Astrocyte of the spinal cord (primary cell): ENCODE data around the gene SLC9A8.

Experiments
- DNase-seq: peaks from one replicate; pipeline ENCODE4 v3.0.0; 2011; ENCODE audit warnings: low read depth, low spot score
- H3K4me3 ChIP-seq: 2 replicates; pipeline ENCODE4 v1.5.1; 2011; ENCODE audit warnings: low read depth, mild to moderate bottlenecking, low read length, moderate library complexity
- in situ Hi-C: cut with HindIII; loops from 2 replicates; pipeline ENCODE4 v1.10.0; 2017; ENCODE audit warnings: low sequenced_read_pairs
- TF ChIP-seq, protein P1 (sequence below): IDR thresholded peaks from 2 replicates; pipeline ENCODE4 v1.5.1; 2012; ENCODE audit warnings: low read depth, mild to moderate bottlenecking, low read length, inconsistent platforms

The SLC9A8 gene

DNA sequence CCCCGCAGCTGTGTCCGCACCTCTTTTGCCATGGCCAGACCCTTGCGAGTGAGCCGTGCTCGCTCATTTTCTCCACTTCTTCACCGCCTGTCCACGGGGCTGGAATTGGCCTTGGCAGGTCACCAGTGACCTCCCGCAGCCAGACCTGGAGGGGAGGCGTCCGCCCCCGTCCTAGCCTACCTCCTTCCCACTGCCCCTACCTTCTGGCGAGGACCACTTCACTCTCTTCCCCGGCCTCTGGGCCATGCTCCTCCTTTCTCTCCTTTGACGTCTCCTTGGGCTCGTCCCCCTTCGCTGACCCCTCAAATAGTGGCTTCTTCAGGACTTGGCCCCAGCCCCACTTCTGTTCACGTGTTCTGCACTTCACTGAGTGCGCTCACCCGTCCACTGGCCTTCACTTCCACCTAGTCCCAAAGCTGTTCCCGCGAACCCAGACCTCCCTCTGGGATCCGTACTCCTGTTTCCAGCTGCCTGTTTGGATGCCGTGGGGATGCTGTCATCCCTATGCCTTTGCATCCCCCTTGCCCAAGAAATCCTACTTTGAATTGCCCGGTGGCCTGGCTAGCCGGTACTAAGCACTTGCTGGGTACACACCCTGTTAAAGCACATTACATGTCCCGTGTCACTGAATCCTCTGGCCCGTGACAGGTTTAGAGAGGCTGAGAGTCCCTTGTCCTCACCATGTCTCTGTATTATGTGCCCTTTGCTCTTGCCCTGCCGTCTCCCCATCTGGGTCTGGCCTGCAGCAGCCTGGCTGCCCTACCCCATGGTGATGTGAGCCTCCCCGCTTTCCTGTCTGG, 69.7 kb downstream of the SLC9A8 start:
- TF ChIP-seq, protein P1, sequence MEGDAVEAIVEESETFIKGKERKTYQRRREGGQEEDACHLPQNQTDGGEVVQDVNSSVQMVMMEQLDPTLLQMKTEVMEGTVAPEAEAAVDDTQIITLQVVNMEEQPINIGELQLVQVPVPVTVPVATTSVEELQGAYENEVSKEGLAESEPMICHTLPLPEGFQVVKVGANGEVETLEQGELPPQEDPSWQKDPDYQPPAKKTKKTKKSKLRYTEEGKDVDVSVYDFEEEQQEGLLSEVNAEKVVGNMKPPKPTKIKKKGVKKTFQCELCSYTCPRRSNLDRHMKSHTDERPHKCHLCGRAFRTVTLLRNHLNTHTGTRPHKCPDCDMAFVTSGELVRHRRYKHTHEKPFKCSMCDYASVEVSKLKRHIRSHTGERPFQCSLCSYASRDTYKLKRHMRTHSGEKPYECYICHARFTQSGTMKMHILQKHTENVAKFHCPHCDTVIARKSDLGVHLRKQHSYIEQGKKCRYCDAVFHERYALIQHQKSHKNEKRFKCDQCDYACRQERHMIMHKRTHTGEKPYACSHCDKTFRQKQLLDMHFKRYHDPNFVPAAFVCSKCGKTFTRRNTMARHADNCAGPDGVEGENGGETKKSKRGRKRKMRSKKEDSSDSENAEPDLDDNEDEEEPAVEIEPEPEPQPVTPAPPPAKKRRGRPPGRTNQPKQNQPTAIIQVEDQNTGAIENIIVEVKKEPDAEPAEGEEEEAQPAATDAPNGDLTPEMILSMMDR: no peak
- no peak for DNase-seq
- H3K4me3 ChIP-seq: no peak overlapping the region
- in situ Hi-C loops: no loop called here

DNA sequence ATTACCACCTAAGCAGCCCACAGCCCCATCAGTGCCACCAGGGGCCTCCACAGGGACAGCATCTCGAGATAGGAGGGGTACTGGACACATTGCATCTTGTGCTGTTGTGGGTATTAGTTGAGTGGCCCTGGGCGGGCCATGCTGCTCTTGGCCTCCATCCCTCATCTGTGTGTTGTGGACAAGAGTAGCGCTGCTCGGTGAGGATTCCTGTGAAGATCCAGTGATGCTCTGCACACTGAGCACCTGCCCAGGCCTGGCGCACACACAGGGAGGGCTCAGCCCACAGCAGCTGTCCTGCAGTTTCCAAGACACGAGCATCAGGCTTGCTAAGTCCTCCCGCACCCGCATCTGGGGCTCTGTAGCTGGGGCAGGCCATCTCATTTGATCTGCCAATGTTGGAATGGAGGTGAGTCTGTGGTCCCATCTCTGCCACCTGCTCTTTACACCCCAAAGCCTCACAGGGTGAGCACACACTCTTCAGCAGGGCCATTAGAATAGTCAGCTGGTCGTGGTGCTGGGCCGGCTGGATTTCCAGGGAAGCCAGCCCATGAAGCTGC, 70.7 kb downstream of the SLC9A8 start:
- in situ Hi-C loops: no loop called here
- DNase-seq: no peak
- H3K4me3 ChIP-seq: no peak overlapping the region
- TF ChIP-seq, protein P1: no peak

DNA sequence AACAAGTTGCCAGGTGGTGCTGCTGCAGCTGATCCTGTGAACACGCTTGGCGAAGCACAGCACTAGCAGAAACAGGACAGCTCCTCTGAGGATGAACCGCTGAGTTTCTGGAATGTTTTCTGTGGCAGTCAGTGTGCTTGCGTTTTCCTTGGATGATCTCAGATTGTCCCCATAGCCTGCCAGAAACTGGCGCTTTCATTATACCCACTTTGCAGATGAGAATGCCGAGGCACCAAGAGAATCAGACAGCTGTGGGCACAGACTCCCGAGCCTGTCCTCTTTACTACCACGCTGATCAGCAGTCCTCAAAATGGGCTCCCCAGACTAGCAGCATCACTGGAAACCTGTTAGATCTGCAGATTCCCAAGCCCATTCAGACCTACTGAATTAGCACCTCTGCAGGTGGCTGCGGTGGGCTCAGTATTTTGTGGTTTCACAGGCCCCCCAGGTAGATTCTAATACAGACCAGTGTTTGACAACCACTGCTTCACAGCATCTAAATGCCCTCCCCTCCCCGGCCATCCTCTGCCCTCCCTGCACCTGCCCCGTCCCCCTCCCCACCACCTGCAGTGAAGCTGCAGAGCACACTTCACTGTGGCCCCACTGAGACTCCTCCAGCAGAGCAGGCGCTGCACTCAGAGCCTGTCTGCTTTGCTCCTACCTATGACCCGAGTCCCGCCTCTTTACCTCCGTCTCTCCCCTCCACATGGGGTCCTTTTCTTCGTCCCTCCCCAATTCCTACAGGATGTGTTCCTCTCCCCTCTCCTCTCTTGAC, 73.1 kb downstream of the SLC9A8 start:
- TF ChIP-seq, protein P1: no peak
- no peak for DNase-seq
- H3K4me3 ChIP-seq: no peak overlapping the region
- in situ Hi-C loops: no loop called here

DNA sequence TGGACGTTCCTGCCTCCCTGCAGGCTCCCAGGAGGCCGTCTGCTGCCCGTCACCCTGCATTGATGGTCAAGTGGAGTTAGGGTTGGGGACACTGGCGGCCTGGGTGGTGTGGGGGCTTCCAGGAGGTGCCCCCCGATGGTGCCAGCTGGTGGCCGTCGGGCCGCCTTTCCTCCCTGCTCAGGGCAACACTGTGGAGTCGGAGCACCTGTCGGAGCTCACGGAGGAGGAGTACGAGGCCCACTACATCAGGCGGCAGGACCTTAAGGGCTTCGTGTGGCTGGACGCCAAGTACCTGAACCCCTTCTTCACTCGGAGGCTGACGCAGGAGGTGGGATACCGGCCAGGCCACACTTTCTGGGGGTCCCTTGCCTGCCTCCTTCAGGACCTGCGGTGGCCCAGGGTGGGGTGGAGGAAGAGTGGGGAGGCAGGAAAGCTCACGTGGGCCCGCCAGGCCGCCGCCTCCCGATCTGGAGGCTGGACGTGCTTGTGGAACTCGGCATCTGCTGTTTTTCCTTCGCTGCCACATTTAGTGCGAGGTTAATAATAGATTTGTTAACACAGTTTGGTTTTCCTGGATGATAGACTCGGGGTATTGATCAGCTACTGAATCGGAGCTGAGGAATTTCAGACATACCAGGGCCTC, 74.1 kb downstream of the SLC9A8 start:
- no peak for DNase-seq
- TF ChIP-seq, protein P1: no peak
- in situ Hi-C loops: no loop called here
- H3K4me3 ChIP-seq: no peak overlapping the region

DNA sequence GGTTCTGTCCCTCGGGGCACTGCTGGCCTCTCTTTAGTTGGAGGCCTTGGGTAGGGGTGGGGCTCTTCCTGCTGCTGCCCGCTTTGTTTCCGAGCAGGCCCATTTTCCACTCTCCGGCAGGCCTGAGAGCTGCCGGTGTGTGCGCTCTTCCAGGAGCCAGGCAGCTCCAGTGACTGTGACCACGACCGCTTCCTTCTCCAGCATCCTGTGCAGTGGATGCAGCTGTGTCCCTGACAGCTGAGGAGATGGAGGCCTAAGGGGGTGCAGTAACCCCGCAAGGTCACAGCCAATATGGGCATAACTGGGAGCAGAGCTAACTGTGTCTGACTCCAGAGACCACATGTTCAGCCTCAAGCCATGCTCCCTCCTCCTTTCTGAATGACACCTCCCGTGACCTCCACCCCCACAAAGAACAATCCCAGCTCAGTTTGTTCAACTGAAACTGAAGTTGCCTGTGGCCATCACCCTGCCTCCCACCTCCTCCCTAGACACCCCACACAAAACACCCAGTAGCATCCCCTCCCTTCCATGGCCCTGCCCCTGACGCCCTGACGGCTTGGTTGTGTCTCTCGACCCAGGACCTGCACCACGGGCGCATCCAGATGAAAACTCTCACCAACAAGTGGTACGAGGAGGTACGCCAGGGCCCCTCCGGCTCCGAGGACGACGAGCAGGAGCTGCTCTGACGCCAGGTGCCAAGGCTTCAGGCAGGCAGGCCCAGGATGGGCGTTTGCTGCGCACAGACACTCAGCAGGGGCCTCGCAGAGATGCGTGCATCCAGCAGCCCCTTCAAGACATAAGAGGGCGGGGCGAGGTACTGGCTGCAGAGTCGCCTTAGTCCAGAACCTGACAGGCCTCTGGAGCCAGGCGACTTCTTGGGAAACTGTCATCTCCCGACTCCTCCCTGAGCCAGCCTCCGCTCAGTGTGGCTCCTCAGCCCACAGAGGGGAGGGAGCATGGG, 74.9 kb downstream of the SLC9A8 start:
- in situ Hi-C loops: no loop called here
- no peak for DNase-seq
- TF ChIP-seq, protein P1: no peak
- H3K4me3 ChIP-seq: no peak overlapping the region
